ENCODE measurements around the gene PDE3A. TPM values are rescaled to one million over a fixed set of nuclear protein-coding genes. Genes with fewer than 3 reads are reported as not detected.

The PDE3A gene
- total and polyA plus RNA-seq, 10 of the 15 experiments (the other 5 are each of a cell fraction or from before 2014, with no cell fraction given), result 0.01 to 2.6 (median 1.5) TPM

DNA sequence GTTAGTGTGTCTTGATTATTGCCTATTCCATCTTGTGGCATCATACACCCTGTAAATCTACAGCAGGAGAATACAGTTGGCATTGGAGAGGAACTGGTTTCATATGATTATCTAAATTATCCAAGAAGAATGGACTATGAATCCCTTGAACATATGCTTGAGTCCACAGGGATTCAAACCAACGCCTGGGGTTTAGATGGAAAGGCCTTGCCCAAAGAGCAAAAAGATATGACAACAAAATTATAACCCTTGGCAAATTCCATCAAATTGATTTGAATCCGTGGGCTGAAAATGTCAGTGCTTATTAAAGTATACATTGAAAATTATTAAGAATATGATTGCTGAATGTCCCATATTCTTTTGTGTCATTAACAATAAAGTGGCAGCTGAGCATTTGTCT, 108.2 kb downstream of the PDE3A start:
- no peaks in the 10 kb centered on the region for H3K9me3 ChIP-seq (replicated peaks; ENCODE audit: control insufficient read depth, insufficient read depth, low read length)
- BruUV-seq (replicated peaks), result no TSS peak
- ATAC-seq, result no peak
- H4K20me1 ChIP-seq (ENCODE audit: control insufficient read depth, insufficient read depth), result no peaks in the 10 kb centered on the region
- H3K79me2 ChIP-seq (ENCODE audit: control insufficient read depth, insufficient read depth, low read length), result no peaks in the 10 kb centered on the region
- no peak overlapping the region for H3K4me2 ChIP-seq (ENCODE audit: control insufficient read depth, insufficient read depth)
- no peaks in the 10 kb centered on the region for H3K4me1 ChIP-seq (ENCODE audit: control insufficient read depth, insufficient read depth, low read length)
- no peaks in the 10 kb centered on the region for H3K36me3 ChIP-seq (ENCODE audit: control insufficient read depth in 2 of 2, insufficient read depth in 2 of 2, low read length in 1 of 2)
- POLR2A ChIA-PET, result no interaction called here
- H3K9ac ChIP-seq (ENCODE audit: control insufficient read depth, insufficient read depth, low read length), result no peak overlapping the region
- H3K27me3 ChIP-seq (replicated peaks in 1 of 2; ENCODE audit: control insufficient read depth in 2 of 2, insufficient read depth in 2 of 2, low read length in 1 of 2), result no peaks in the 10 kb centered on the region; a peak in 1 of 4 replicates
- no peak overlapping the region for H3K27ac ChIP-seq (ENCODE audit: control insufficient read depth, insufficient read depth)
- FAIRE-seq, result no peak
- H3K4me3 ChIP-seq, result no peak overlapping the region
- intact Hi-C loops (cut with micrococcal nuclease; ENCODE audit: unreplicated experiment), result no loop called here
- CTCF ChIA-PET, result no interaction called here
- in situ Hi-C loops (cut with MboI), result no loop called here
- H2AFZ ChIP-seq (ENCODE audit: control insufficient read depth, low read depth, low read length), result no peak overlapping the region
- DNase-seq (ENCODE audit: low read depth, low spot score), result no peak
- SMC1A ChIA-PET (ENCODE audit: uncharacterized antibody, unreplicated experiment), result interaction anchor here (1.2 kb wide), 1 partner anchor 25 kb away, joined by 3 read pairs; no protein-coding TSS in a partner anchor
- 11% methylated on average over 2 of the region's 2 CpGs for WGBS (ENCODE audit: insufficient coverage, insufficient replicate concordance, low lambda C conversion rate, missing lambda C conversion rate)
- RAD21 ChIA-PET (ENCODE audit: unreplicated experiment), result no interaction called here
- no peak for TF ChIP-seq NR2C2 (IDR thresholded peaks at IDR 0.05; ENCODE audit: borderline replicate concordance, control insufficient read depth, insufficient read length, low read depth)
- TF ChIP-seq, protein P1, sequence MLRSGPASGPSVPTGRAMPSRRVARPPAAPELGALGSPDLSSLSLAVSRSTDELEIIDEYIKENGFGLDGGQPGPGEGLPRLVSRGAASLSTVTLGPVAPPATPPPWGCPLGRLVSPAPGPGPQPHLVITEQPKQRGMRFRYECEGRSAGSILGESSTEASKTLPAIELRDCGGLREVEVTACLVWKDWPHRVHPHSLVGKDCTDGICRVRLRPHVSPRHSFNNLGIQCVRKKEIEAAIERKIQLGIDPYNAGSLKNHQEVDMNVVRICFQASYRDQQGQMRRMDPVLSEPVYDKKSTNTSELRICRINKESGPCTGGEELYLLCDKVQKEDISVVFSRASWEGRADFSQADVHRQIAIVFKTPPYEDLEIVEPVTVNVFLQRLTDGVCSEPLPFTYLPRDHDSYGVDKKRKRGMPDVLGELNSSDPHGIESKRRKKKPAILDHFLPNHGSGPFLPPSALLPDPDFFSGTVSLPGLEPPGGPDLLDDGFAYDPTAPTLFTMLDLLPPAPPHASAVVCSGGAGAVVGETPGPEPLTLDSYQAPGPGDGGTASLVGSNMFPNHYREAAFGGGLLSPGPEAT (IDR thresholded peaks at IDR 0.05; ENCODE audit: low read depth), result no peak
- TF ChIP-seq, protein P2, sequence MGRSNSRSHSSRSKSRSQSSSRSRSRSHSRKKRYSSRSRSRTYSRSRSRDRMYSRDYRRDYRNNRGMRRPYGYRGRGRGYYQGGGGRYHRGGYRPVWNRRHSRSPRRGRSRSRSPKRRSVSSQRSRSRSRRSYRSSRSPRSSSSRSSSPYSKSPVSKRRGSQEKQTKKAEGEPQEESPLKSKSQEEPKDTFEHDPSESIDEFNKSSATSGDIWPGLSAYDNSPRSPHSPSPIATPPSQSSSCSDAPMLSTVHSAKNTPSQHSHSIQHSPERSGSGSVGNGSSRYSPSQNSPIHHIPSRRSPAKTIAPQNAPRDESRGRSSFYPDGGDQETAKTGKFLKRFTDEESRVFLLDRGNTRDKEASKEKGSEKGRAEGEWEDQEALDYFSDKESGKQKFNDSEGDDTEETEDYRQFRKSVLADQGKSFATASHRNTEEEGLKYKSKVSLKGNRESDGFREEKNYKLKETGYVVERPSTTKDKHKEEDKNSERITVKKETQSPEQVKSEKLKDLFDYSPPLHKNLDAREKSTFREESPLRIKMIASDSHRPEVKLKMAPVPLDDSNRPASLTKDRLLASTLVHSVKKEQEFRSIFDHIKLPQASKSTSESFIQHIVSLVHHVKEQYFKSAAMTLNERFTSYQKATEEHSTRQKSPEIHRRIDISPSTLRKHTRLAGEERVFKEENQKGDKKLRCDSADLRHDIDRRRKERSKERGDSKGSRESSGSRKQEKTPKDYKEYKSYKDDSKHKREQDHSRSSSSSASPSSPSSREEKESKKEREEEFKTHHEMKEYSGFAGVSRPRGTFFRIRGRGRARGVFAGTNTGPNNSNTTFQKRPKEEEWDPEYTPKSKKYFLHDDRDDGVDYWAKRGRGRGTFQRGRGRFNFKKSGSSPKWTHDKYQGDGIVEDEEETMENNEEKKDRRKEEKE (IDR thresholded peaks at IDR 0.05), result no peak
- TF ChIP-seq CHD2 (IDR thresholded peaks at IDR 0.05; ENCODE audit: borderline replicate concordance, low read depth, low read length), result no peak
- TF ChIP-seq, protein P3, sequence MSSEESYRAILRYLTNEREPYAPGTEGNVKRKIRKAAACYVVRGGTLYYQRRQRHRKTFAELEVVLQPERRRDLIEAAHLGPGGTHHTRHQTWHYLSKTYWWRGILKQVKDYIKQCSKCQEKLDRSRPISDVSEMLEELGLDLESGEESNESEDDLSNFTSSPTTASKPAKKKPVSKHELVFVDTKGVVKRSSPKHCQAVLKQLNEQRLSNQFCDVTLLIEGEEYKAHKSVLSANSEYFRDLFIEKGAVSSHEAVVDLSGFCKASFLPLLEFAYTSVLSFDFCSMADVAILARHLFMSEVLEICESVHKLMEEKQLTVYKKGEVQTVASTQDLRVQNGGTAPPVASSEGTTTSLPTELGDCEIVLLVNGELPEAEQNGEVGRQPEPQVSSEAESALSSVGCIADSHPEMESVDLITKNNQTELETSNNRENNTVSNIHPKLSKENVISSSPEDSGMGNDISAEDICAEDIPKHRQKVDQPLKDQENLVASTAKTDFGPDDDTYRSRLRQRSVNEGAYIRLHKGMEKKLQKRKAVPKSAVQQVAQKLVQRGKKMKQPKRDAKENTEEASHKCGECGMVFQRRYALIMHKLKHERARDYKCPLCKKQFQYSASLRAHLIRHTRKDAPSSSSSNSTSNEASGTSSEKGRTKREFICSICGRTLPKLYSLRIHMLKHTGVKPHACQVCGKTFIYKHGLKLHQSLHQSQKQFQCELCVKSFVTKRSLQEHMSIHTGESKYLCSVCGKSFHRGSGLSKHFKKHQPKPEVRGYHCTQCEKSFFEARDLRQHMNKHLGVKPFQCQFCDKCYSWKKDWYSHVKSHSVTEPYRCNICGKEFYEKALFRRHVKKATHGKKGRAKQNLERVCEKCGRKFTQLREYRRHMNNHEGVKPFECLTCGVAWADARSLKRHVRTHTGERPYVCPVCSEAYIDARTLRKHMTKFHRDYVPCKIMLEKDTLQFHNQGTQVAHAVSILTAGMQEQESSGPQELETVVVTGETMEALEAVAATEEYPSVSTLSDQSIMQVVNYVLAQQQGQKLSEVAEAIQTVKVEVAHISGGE (CRISPR knock-in tag; IDR thresholded peaks at IDR 0.05), result no peak
- no peak for TF ChIP-seq CREM (IDR thresholded peaks at IDR 0.05; ENCODE audit: low read depth)
- no peak for TF ChIP-seq YBX1 (IDR thresholded peaks at IDR 0.05)
- TF ChIP-seq, protein P4, sequence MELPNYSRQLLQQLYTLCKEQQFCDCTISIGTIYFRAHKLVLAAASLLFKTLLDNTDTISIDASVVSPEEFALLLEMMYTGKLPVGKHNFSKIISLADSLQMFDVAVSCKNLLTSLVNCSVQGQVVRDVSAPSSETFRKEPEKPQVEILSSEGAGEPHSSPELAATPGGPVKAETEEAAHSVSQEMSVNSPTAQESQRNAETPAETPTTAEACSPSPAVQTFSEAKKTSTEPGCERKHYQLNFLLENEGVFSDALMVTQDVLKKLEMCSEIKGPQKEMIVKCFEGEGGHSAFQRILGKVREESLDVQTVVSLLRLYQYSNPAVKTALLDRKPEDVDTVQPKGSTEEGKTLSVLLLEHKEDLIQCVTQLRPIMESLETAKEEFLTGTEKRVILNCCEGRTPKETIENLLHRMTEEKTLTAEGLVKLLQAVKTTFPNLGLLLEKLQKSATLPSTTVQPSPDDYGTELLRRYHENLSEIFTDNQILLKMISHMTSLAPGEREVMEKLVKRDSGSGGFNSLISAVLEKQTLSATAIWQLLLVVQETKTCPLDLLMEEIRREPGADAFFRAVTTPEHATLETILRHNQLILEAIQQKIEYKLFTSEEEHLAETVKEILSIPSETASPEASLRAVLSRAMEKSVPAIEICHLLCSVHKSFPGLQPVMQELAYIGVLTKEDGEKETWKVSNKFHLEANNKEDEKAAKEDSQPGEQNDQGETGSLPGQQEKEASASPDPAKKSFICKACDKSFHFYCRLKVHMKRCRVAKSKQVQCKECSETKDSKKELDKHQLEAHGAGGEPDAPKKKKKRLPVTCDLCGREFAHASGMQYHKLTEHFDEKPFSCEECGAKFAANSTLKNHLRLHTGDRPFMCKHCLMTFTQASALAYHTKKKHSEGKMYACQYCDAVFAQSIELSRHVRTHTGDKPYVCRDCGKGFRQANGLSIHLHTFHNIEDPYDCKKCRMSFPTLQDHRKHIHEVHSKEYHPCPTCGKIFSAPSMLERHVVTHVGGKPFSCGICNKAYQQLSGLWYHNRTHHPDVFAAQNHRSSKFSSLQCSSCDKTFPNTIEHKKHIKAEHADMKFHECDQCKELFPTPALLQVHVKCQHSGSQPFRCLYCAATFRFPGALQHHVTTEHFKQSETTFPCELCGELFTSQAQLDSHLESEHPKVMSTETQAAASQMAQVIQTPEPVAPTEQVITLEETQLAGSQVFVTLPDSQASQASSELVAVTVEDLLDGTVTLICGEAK (IDR thresholded peaks at IDR 0.05; ENCODE audit: borderline replicate concordance), result no peak
- TF ChIP-seq SMAD1 (IDR thresholded peaks at IDR 0.05; ENCODE audit: low read depth, partially characterized antibody), result no peak
- TF ChIP-seq MYC (IDR thresholded peaks at IDR 0.05; ENCODE audit: insufficient read depth, insufficient read length, insufficient replicate concordance, low read length, severe bottlenecking), result no peak
- no peak for TF ChIP-seq RAD21 (IDR thresholded peaks at IDR 0.05; ENCODE audit: insufficient read depth, low read depth, low read length)
- no peak for TF ChIP-seq RELA (IDR thresholded peaks at IDR 0.05; ENCODE audit: borderline replicate concordance, partially characterized antibody)
